ENCODE data around the gene USP10.

The USP10 gene

GRCh38 chr16:84654998-84655397 lies 44.8 kb upstream of the USP10 start:
- H3K9me3 ChIP-seq (ENCODE audit: severe bottlenecking) = no peaks in the 10 kb centered on the region
- no peak overlapping the region for H3K4me3 ChIP-seq (ENCODE audit: severe bottlenecking)
- peaks cover 87% of the 10 kb centered on the region for H3K36me3 ChIP-seq (ENCODE audit: low read depth)
- no peak overlapping the region for H3K27ac ChIP-seq (ENCODE audit: poor library complexity, severe bottlenecking)
- ATAC-seq (ENCODE audit: low read depth) = no peak
- no peak for TF ChIP-seq CTCF (IDR thresholded peaks at IDR 0.05; ENCODE audit: poor library complexity, severe bottlenecking)
- H3K4me1 ChIP-seq (ENCODE audit: insufficient read depth, poor library complexity, severe bottlenecking) = no peaks in the 10 kb centered on the region
- no peaks in the 10 kb centered on the region for H3K27me3 ChIP-seq (ENCODE audit: insufficient read depth, poor library complexity, severe bottlenecking)
- no peak for DNase-seq (ENCODE audit: low spot score)

GRCh38 chr16:84656649-84657048 lies 43.2 kb upstream of the USP10 start:
- Histone ChIP-seq H3K4me1 (ENCODE audit: insufficient read depth, poor library complexity, severe bottlenecking) (no peaks in the 10 kb centered on the region), H3K27ac (ENCODE audit: poor library complexity, severe bottlenecking) (no peak overlapping the region), H3K4me3 (ENCODE audit: severe bottlenecking) (no peak overlapping the region), H3K9me3 (ENCODE audit: severe bottlenecking) (no peaks in the 10 kb centered on the region), H3K27me3 (ENCODE audit: insufficient read depth, poor library complexity, severe bottlenecking) (no peaks in the 10 kb centered on the region), H3K36me3 (ENCODE audit: low read depth) (peaks cover 90% of the 10 kb centered on the region)
- DNase-seq (ENCODE audit: low spot score) (no peak), ATAC-seq (ENCODE audit: low read depth) (no peak)
- TF ChIP-seq CTCF (IDR thresholded peaks at IDR 0.05; ENCODE audit: poor library complexity, severe bottlenecking) = no peak

- TF ChIP-seq CTCF (IDR thresholded peaks at IDR 0.05; ENCODE audit: poor library complexity, severe bottlenecking) = no peak
- H3K27me3 ChIP-seq (ENCODE audit: insufficient read depth, poor library complexity, severe bottlenecking) = no peaks in the 10 kb centered on the region
- H3K9me3 ChIP-seq (ENCODE audit: severe bottlenecking) = no peaks in the 10 kb centered on the region
- H3K27ac ChIP-seq (ENCODE audit: poor library complexity, severe bottlenecking) = no peak overlapping the region
- no peak for DNase-seq (ENCODE audit: low spot score)
- no peak for ATAC-seq (ENCODE audit: low read depth)
- peaks cover 90% of the 10 kb centered on the region for H3K36me3 ChIP-seq (ENCODE audit: low read depth)
- no peak overlapping the region for H3K4me3 ChIP-seq (ENCODE audit: severe bottlenecking)
- H3K4me1 ChIP-seq (ENCODE audit: insufficient read depth, poor library complexity, severe bottlenecking) = no peaks in the 10 kb centered on the region
Measured at GRCh38 chr16:84657229-84657837, 42.5 kb upstream of the USP10 start.

- H3K4me3 ChIP-seq (ENCODE audit: severe bottlenecking) = no peak overlapping the region
- no peaks in the 10 kb centered on the region for H3K4me1 ChIP-seq (ENCODE audit: insufficient read depth, poor library complexity, severe bottlenecking)
- H3K27ac ChIP-seq (ENCODE audit: poor library complexity, severe bottlenecking) = no peak overlapping the region
- no peak for TF ChIP-seq CTCF (IDR thresholded peaks at IDR 0.05; ENCODE audit: poor library complexity, severe bottlenecking)
- peaks cover 86% of the 10 kb centered on the region for H3K36me3 ChIP-seq (ENCODE audit: low read depth)
- H3K27me3 ChIP-seq (ENCODE audit: insufficient read depth, poor library complexity, severe bottlenecking) = no peaks in the 10 kb centered on the region
- no peaks in the 10 kb centered on the region for H3K9me3 ChIP-seq (ENCODE audit: severe bottlenecking)
- ATAC-seq (ENCODE audit: low read depth) = no peak
- DNase-seq (ENCODE audit: low spot score) = no peak
Measured at GRCh38 chr16:84658690-84659089, 41.1 kb upstream of the USP10 start.

GRCh38 chr16:84659656-84660300 lies 40.0 kb upstream of the USP10 start:
- TF ChIP-seq CTCF (IDR thresholded peaks at IDR 0.05; ENCODE audit: poor library complexity, severe bottlenecking) = no peak
- Histone ChIP-seq H3K4me3 (ENCODE audit: severe bottlenecking) (no peak overlapping the region), H3K27me3 (ENCODE audit: insufficient read depth, poor library complexity, severe bottlenecking) (no peaks in the 10 kb centered on the region), H3K36me3 (ENCODE audit: low read depth) (peaks cover 80% of the 10 kb centered on the region), H3K9me3 (ENCODE audit: severe bottlenecking) (no peaks in the 10 kb centered on the region), H3K27ac (ENCODE audit: poor library complexity, severe bottlenecking) (no peak overlapping the region), H3K4me1 (ENCODE audit: insufficient read depth, poor library complexity, severe bottlenecking) (no peaks in the 10 kb centered on the region)
- ATAC-seq (ENCODE audit: low read depth) (no peak), DNase-seq (ENCODE audit: low spot score) (no peak)
